HG02642 (cell line): ENCODE results near the gene MBOAT1.
"Not testable (repeated sequence)": the region's sequence is repeated elsewhere in the genome, so short reads cannot be mapped to it uniquely, and the experiment has no call there.

Experiments
- ATAC-seq: cut with Tn5 transposase; IDR thresholded peaks from one replicate; pipeline ENCODE4 v1.9.1; 2021; ENCODE audit warnings: mild to moderate bottlenecking; ENCODE audit not compliant: unreplicated experiment, poor library complexity

Gene MBOAT1, protein sequence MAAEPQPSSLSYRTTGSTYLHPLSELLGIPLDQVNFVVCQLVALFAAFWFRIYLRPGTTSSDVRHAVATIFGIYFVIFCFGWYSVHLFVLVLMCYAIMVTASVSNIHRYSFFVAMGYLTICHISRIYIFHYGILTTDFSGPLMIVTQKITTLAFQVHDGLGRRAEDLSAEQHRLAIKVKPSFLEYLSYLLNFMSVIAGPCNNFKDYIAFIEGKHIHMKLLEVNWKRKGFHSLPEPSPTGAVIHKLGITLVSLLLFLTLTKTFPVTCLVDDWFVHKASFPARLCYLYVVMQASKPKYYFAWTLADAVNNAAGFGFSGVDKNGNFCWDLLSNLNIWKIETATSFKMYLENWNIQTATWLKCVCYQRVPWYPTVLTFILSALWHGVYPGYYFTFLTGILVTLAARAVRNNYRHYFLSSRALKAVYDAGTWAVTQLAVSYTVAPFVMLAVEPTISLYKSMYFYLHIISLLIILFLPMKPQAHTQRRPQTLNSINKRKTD

DNA sequence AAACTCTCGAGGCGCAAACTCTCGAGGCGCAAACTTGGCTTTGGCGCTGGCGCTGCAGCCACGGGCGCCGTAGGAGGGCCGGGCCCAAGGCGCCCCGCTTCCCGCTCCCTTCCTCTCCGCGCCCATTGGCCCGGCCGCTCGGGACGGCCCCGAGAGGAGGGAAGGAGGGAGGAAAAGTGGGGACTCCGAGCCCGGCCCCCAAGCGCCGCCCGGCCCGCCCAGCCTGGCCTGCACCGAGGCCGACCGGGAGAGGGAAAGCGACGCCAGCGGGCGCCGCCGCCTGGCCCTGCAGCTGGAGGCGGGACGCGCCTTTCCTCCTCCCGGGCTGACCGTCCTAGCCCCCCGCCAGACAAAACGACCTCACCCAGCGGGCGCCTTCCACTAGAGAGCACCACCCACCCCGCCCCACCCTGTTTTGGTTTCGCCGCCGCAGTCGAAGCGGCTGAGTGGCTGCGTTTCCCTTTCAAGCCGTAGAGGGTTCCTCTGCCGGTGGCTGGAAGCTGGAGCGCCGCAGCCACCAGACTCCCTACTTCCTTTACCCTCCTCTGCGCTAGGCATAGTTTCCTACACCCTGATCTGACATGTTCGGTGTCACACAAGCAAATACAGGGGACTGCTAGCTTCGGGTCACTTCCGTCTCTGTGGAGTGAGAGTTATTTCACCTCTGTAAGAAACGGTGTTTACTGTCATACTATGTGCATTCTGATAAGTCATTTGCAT lies at the start of gene MBOAT1:
TSS of gene MBOAT1 (minus strand) at position 78 of the 720 bp plus-strand sequence. CDS start 235 bp downstream, outside the sequence.
- peak; percentile 89 for ATAC-seq

DNA sequence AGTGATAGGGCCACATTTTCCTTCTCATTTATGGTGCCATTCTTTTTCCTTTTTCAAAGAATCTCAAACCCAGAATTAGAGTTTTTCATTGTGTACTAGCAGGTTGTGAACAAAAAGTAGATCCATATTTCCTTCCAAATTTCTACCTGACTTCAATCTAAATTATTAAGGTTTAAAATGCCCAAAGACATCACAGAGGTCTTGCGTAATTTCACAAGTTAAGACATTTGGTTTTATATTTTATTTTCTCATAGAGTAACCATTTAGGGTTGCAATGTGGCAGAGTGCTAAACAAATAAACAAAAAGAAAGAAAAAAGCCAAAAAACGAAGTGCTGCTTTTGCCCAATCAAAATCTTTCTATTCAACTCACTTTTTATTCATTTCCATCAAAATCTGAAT lies 49.4 kb upstream of the MBOAT1 start:
- ATAC-seq, result no peak

DNA sequence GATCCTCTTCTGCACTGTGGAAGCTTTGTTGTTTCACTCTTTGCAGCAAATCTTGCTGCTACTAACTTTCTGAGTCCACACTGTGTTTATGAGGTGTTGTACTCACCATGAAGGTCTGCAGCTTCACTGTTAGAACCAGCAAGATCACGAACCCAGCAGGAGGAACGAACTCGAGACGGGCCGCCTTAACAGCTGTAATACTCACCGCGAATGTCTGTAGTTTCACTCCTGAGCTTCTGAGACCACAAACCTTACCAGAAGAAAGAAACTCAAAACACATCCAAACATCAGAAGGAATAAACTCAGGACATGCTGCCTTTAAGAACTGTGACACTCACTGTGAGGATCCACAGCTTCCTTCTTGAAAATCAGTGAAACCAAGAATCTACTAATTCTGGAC lies 48.1 kb upstream of the MBOAT1 start:
- no peak for ATAC-seq

DNA sequence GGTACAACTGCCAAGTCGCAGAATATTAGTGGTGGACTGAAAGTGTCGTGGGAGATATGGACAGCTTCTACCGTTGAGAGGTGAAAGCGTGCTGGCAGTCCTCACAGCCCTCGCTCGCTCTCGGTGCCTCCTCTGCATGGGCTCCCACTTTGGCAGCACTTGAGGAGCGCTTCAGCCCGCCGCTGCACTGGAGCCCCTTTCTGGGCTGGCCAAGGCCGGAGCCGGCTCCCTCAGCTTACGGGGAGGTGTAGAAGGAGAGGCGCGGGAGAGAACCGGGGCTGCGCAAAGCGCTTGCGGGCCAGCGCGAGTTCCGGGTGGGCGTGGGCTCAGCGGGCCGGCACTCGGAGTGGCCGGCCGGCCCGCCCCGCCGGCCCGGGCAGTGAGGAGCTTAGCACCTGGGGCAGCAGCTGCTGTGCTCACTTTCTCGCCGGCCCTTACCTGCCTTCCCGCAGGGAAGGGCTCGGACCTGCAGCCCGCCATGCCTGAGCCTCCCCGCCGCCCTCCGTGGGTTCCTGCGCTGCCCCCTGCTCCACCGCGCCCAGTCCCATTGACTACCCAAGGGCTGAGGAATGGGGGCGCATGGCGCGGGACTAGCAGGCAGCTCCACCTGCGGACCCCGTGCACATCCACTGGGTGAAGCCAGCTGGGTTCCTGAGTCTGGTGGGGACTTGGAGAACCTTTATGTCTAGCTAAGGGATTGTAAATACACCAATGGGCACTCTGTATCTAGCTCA lies 47.2 kb upstream of the MBOAT1 start:
- no peak for ATAC-seq

DNA sequence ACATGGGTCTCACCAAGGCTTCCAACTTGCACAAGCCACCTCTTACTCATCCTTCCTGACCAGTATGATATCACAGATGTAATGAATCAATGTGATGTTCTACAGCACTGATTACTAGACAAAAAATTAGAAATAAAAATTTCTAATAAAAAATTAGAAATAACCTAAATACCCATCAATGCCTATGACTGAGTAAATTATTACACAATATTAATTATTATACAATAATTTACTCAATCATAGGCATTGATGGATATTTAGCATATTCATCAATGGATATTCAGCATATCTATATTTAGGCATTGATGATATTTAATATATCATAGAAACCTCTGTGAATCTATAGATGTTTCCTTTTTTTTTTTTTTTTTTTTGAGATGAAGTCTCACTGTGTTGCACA lies 43.2 kb upstream of the MBOAT1 start:
- no peak for ATAC-seq

DNA sequence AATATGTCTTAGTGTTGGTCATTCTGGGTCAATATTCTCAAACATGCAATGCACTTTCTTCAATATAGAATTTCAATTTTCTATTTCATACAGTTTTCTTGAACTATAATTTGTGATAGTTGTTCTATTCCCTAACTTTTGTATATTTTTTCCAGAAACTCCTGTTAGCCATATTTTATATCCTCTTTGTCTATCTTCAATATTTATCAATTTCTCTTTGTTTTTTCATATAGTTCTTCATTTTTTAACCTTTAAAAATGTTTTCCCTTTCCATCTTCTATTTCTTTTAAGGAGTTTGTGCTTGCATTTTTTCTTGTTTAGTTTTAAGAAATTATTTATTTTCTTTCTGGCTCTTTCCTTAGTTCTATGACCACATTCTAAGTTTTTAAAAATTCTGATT lies 42.0 kb upstream of the MBOAT1 start:
- ATAC-seq, result no peak

DNA sequence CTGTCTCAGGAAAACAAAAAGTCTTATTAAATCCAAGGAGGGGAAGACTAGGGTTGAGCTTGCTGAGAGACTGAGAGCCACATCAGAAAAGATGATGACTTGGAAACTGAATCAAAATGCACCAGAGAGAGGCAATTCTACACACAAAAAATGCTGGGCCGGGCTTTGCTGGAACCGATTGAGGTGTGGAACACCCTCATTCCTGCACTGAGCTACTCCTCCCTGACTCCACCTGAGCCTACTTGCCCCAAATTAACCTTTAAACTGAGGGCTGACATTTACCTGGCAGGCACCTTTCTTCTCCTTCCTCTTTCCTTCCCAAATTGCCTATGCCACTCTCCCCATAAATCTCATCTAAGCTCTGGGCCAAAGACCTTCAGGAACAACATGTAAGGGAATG lies 40.8 kb upstream of the MBOAT1 start:
- ATAC-seq, result no peak

DNA sequence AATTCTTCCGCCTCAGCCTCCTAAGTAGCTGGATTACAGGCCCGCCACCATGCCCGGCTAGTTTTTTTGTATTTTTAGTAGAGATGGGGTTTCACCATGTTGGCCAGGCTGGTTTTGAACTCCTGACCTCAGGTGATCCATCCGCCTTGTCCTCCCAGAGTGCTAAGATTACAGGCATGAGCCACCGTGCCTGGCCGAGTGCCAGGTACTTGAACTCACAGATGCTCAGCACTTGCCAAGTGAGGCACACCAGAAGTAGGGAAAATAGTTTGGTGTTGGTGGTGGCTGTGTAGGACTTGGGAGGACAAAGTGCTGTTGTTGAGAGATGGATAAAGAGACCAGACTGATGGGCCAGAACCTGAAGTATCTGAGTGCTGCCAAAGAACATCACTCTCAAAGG lies 40.0 kb upstream of the MBOAT1 start:
- ATAC-seq, result no peak

DNA sequence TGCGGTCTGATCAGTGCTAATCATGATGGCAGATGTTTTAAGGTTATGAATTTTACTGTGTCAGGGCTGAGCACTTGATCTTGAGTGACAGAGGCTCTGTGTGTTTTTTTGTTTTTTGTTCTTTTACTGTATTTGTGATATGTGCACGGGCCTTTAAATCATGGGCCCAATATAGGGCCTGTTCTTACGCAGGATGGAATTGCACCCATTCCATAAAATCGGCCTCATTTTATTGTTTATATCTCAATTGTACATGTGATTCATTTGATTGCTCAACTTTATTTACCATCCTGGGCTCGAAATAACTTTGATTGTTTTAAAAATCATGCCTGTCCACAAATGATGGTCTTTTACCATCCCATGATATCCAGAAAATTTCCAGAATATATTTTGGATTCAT lies 39.3 kb upstream of the MBOAT1 start:
- no peak for ATAC-seq

DNA sequence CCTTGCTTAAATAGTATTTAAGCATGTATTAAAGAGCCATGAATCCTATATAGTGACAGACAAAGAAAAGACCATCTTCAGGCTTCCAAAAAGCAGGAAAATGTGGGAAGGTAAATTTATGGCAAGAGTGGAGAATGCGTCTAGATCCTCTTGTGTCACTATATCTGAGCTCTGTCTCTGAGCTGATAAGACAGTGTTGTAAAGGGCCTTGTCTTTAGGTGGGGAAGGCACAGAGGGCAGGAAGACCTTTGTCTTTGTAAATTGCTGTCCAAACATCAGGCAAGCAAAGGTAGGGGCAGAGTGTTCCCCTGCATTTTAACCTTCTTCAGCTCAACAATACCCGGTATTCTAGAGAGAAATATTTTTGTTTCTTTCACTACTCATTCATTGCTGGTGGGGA lies 33.9 kb upstream of the MBOAT1 start:
- ATAC-seq, result no peak

DNA sequence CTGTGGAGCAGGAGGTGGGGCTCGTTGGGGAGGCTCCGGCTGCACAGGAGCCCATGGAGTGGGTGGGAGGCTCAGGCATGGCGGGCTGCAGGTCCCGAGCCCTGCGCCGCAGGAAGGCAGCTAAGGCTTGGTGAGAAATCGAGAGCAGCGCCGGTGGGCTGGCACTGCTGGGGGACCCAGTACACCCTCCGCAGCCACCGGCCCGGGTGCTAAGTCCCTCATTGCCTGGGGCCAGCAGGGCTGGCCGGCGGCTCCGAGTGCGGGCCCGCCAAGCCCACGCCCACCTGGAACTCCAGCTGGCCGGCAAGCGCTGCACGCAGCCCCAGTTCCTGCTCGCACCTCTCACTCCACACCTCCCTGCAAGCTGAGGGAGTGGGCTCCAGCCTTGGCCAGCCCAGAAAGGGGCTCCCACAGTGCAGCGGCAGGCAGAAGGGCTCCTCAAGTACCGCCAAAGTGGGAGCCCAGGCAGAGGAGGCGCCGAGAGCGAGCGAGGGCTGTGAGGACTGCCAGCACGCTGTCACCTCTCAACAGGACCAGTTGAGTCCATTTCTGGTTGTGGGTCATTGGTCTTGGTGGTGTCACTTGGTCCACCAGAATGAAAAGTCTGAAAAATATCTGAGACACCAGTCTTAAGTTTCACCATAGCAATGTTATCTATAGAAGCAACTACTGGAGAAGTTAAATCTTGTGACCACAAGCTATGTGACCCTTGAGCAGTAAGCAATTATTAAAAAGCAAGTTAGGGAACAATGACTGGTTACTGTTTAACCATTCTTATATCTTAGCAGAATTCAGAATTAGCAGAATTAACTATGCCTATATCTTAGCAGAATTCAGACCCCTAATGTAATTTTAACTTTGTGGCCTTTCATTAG lies 32.8 kb upstream of the MBOAT1 start:
- not testable (repeated sequence) for ATAC-seq

DNA sequence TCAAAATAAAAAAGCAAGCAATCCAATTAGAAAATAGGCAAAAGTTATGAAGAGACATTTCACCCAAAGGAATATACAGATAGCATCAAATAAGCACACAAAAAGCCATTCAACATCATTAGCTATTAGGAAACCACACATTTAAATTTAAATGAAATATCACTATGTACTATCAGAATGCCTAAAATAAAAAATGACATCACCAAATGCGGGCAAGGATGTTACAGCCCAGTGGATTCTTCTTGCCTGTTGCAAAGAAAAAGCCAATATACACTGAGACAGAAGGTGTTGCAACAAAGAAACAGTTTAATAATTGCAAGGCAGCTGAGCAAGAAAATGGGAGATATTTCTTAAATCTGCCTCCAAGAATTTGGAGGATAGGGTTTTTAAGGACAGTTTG lies 31.0 kb upstream of the MBOAT1 start:
- no peak for ATAC-seq

DNA sequence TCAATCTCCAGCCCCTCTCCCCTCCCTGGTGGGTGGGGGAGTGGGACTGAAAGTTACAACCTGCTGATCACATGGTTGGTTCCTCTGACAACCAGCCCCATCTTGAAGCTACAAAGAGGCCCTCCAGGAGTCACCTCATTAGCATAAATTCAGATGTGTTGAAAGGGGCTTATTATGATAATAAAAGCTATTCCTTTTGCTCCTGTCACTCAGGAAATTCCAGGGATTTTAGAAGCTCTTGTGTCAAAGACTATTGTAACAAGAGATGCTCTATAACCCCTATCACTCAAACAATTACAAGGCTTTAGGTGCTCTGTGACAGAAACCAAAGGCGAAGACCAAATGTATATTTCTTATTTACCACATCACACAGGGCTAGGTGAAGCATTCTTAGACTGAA lies 30.1 kb upstream of the MBOAT1 start:
- no peak for ATAC-seq

DNA sequence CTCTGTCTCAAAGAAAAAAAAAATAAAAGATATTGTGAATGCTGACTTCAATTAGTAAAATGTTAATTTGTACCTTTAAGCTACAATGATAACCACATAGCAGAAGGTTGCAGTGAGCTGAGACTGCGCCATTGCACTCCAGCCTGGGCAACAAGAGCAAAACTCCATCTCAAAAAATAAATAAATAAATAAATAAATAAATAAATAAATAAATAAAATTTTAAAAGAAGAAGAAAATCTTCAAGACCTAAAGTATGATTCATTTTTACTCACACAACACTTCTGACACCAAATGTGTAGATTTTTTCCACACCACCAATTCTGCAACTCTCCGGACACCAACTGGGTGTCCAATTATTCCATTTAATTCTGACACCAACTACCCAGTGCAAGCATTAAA lies 28.8 kb upstream of the MBOAT1 start:
- no peak for ATAC-seq

DNA sequence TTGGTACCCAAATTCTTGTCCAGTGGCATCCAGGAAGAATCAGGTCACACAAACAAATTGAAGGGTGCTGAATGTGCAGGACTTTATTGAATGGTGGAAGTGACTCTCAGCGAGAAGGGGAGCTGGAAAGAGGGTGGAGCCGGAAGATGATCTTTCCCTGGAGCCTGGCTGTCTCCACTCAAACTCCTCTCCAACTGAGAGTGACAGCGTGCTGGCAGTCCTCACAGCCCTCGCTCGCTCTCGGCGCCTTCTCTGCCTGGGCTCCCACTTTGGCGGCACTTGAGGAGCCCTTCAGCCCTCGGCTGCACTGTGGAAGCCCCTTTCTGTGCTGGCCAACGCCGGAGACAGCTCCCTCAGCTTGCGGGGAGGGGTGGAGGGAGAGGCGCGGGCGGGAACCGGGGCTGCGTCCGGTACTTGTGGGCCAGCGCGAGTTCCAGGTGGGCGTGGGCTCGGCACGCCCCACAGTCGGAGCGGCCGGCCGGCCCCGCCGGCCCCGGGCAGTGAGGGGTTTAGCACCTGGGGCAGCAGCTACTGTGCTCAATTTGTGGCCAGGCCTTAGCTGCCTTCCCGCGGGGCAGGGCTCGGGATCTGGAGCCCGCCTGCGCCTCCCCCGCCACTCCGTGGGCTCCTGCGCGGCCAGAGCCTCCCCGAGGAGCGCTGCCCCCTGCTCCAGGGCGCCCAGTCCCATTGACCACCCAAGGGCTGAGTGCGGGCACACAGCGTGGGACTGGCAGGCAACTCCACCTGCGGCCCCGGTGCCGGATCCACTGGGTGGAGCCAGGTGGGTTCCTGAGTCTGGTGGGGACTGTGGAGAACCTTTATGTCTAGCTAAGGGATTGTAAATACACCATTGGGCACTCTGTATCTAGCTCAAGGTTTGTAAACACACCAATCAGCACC lies 26.7 kb upstream of the MBOAT1 start:
- ATAC-seq, result no peak

DNA sequence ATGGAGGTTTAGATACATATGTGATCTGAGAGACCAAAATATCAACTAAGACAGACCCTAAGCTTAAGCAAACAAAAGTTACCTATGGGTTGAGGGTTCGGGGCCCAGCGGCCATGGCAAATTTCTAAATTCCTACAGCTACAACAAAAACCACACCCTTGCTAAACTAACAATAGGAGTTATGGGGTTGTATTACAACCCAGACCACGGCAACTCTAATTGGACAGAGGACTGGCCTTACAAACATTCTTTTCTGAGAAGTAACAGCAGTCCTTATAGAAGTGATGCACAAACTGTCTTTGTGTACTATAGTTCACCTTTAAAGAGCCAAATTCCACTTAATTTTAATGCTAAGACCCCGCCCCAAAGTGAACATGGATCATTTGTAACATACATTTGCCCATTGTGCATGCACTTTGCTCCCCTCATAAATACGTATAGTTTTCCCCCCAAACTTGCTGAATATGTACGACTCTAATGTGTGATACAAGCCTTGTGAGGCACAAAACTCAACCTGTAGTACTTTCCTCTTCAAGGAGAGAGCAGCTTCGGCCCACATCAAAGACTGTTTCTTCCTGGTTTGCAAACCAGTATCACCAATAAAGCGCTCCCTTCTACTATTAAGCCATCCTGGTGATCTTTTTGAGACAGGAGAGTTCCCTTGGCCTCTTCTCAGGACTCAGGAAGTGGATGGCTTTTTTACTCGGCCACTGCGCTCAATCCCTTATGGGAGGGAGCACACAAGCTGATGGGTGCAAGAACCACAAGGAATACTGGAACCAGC lies 25.6 kb upstream of the MBOAT1 start:
- no peak for ATAC-seq

DNA sequence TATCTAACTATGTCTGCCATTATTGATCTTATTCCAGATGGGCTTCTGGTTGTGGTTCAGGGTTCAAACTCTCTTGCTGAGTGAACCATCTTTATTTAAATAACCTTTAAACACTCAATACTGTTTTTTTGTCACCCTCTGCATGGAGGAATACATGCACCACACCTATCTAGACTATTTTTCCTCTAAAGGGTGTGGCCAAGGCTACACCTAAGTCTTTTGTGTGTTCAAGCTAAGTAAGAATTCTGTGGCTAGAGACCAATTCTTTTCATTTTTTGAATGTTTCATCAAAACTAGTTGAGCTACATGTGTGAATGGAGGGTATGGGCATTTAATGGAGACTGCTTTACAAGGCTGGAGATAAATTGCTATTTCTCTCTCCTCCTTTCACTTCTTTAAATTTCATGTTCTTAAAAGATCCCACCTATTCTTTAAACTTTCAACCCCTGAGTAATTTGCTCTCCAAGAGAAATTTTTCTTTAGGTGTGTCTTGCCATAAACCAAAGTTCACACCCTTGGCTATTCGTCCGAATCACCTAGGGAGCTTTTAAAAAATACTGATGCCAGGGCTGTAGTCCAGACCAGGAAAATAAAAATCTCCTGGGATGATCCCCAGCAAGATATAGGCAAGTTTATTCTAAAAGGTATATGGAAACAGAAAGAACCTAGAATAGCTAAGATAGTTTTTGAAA lies 24.8 kb upstream of the MBOAT1 start:
- no peak for ATAC-seq

DNA sequence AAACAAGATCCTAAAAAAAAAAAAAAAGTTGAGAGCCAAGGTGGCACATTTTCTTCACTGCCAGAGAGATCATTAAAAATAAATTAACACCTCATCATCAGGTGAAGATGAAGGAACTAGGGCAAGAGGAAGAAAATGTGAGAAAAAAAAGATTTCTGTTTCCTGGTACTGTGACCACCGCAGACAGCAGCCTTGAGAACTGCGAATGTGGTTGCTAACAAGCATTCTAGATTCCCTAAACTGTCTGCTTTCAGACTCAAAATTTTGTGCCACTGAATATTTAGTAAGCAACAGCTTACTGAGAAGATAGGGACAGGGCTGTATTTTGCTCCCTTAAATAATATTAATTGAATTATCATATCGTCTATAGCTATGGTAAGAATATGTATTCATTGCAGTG lies 24.1 kb upstream of the MBOAT1 start:
- ATAC-seq, result no peak
